SK-N-MC (cell line): ENCODE data around the gene TUBB.

Experiments
- EZH2 ChIP-seq: fragments of 200-600 bp; sonication (generic); IDR thresholded peaks from one replicate; pipeline ENCODE4 v1.6.1; 2017; ENCODE audit warnings: antibody characterized with exemption
- POLR2AphosphoS5 ChIP-seq: IDR thresholded peaks from 2 replicates; pipeline ENCODE4 v1.6.1; 2012; ENCODE audit warnings: mild to moderate bottlenecking, low read depth, low read length, borderline replicate concordance

- TF ChIP-seq POLR2AphosphoS5 (no peak), EZH2 (no peak)
Measured at GRCh38 chr6:30684386-30685156, 35.6 kb upstream of the TUBB start.
